Stomach (tissue), 4 donors: ENCODE measurements around the gene SMAGP.

Source experiments
- CTCF ChIP-seq, 7 experiments: fragments of 450-650 bp in 4 of 7; fragments of 200-600 bp in 3 of 7; sonication (generic) in 3 of 7; IDR thresholded peaks; one replicate each; pipeline ENCODE4 v1.5.1; 2016 to 2019; ENCODE audit warnings: antibody characterized with exemption in 7 of 7, control low read depth in 2 of 7, mild to moderate bottlenecking in 1 of 7
- EP300 ChIP-seq: sonication (generic); formaldehyde crosslinking; IDR thresholded peaks from one replicate; pipeline ENCODE4 v1.6.1; 2017; ENCODE audit warnings: antibody characterized with exemption
- POLR2A ChIP-seq, 4 donors: fragments of 450-650 bp; IDR thresholded peaks; one replicate each; pipeline ENCODE4 v1.6.1; 2016; ENCODE audit warnings: antibody characterized with exemption in 4 of 4, control low read depth in 2 of 4, mild to moderate bottlenecking in 1 of 4, moderate library complexity in 1 of 4
- POLR2AphosphoS5 ChIP-seq, 3 donors: sonication (generic); formaldehyde crosslinking; IDR thresholded peaks; one replicate each; pipeline ENCODE4 v1.6.1; 2016; ENCODE audit warnings: antibody characterized with exemption in 3 of 3

DNA sequence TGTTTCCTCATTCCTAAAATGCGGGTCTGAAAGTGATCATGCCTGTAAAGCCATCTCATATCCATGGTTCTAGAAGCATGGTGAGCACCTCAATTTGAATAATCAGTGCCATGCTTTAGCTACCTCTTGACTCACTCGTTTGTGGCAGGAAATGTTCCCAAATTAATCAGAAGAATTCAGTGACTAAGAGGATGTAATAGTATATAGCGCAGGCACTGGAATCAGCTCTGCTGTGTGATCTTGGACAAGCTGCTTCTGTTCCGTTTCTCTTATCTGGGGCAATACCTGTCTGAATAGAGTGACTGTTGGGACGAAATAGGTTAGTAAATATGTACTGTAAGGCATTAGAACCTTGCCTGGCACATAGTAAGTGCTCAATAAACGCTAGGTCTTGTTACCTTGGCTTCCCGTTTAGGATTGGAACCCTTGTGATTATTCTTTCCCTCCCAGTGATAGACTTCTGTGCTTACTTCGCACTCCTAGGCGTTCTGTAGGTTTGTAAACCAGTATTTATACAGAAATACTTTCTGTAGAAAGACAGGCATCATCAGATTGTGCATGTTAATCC is 820 bp upstream of the SMAGP start:
- no peak for TF ChIP-seq EP300
- TF ChIP-seq POLR2AphosphoS5 (IDR thresholded peaks at IDR 0.05): peak in 2 of 3 donors; percentile 61 to 67
- TF ChIP-seq POLR2A (IDR thresholded peaks at IDR 0.05): no peak
- TF ChIP-seq CTCF (IDR thresholded peaks at IDR 0.05): no peak
